Keratinocyte (primary cell): Measurements from ENCODE around the gene SUGCT. TPM values are rescaled to one million over a fixed set of nuclear protein-coding genes. Genes with fewer than 3 reads are reported as not detected.

Experiments used
- DNase-seq: peaks from one replicate; pipeline ENCODE4 v3.0.0-alpha.2; 2011; ENCODE audit warnings: low read depth, missing footprints, low spot score
- FAIRE-seq: peaks from 2 replicates; lab custom pipeline; 2011; peaks lifted over from hg19 to GRCh38; lab: Jason Lieb, UNC
- H2AFZ ChIP-seq: 2 replicates; pipeline ENCODE4 v1.6.0; 2012; ENCODE audit warnings: low read length, control low read depth, inconsistent platforms; ENCODE audit not compliant: control insufficient read depth
- H3K27ac ChIP-seq: 2 replicates; pipeline ENCODE4 v1.5.1; 2011; ENCODE audit warnings: low read length; ENCODE audit not compliant: control insufficient read depth, insufficient read depth
- H3K27me3 ChIP-seq: 3 replicates; pipeline ENCODE4 v1.6.0; 2011; ENCODE audit warnings: low read length; ENCODE audit not compliant: control insufficient read depth, insufficient read depth; ENCODE audit errors: extremely low read depth
- H3K36me3 ChIP-seq, 2 experiments: 2 replicates in 1 of 2; 3 replicates in 1 of 2; pipeline ENCODE4 v1.5.1; 2011; ENCODE audit warnings: low read length in 2 of 2, mild to moderate bottlenecking in 1 of 2; ENCODE audit not compliant: control insufficient read depth in 2 of 2, insufficient read depth in 2 of 2; ENCODE audit errors: extremely low read depth in 1 of 2
- H3K4me1 ChIP-seq: 3 replicates; pipeline ENCODE4 v1.5.1; 2011; ENCODE audit warnings: low read length; ENCODE audit not compliant: control insufficient read depth, insufficient read depth; ENCODE audit errors: extremely low read depth
- H3K4me2 ChIP-seq: 3 replicates; pipeline ENCODE4 v1.6.0; 2011; ENCODE audit warnings: low read depth, low read length; ENCODE audit not compliant: control insufficient read depth, insufficient read depth; ENCODE audit errors: extremely low read depth
- H3K4me3 ChIP-seq, 3 experiments: fragments of 200-600 bp in 1 of 3; sonication (generic) in 1 of 3; 2 replicates in 2 of 3; 3 replicates in 1 of 3; pipeline ENCODE4 v1.5.1; 2011 to 2016; ENCODE audit warnings: low read length in 3 of 3, mild to moderate bottlenecking in 3 of 3, control low read depth in 2 of 3, inconsistent platforms in 1 of 3, low read depth in 1 of 3, mixed read lengths in 1 of 3, mixed run types in 1 of 3, moderate library complexity in 1 of 3; ENCODE audit not compliant: control insufficient read depth in 2 of 3, insufficient read depth in 2 of 3; ENCODE audit errors: extremely low read depth in 1 of 3
- H3K79me2 ChIP-seq: 2 replicates; pipeline ENCODE4 v1.6.0; 2012; ENCODE audit warnings: low read length; ENCODE audit not compliant: control insufficient read depth, insufficient read depth
- H3K9ac ChIP-seq: 3 replicates; pipeline ENCODE4 v1.6.0; 2011; ENCODE audit warnings: low read length; ENCODE audit not compliant: control insufficient read depth, insufficient read depth; ENCODE audit errors: extremely low read depth
- H3K9me1 ChIP-seq: 3 replicates; pipeline ENCODE4 v1.6.0; 2011; ENCODE audit warnings: low read length; ENCODE audit not compliant: control insufficient read depth, insufficient read depth; ENCODE audit errors: extremely low read depth
- H3K9me3 ChIP-seq: 2 replicates; pipeline ENCODE4 v1.5.1; 2012; ENCODE audit warnings: low read depth, low read length; ENCODE audit not compliant: control insufficient read depth
- H4K20me1 ChIP-seq: 3 replicates; pipeline ENCODE4 v1.6.0; 2011; ENCODE audit warnings: low read length; ENCODE audit not compliant: control insufficient read depth, insufficient read depth; ENCODE audit errors: extremely low read depth
- EZH2 ChIP-seq: IDR thresholded peaks from one replicate; pipeline ENCODE4 v1.6.1; 2012; ENCODE audit warnings: inconsistent platforms, mild to moderate bottlenecking, low read length, moderate library complexity
- dilution Hi-C: fragments of 300-500 bp; cut with MboI; formaldehyde crosslinking; loops from one replicate; pipeline ENCODE4 v1.7.0; 2020; ENCODE audit warnings: low sequenced_read_pairs; ENCODE audit not compliant: extremely low pct_ligation_motif_present
- polyA plus RNA-seq, 5 experiments: library from polyadenylated mRNA; depleted of rRNA in 3 of 5; stranded (reverse) in 3 of 5; stranded (forward) in 1 of 5; unstranded in 1 of 5; fragments of >200 nt; gene quantifications; 1 replicate in 1 of 5; 2 replicates in 3 of 5; 3 replicates in 1 of 5; pipeline versions ENCODE4 v1.2.1 to v1.2.3, GENCODE V29; 2011 to 2012; ENCODE audit warnings: missing spikeins in 2 of 5, low read depth in 1 of 5, low replicate concordance in 1 of 5
- TF ChIP-seq, protein P1 (sequence below), 3 experiments: IDR thresholded peaks in 1 of 3; conservative IDR thresholded peaks in 1 of 3; optimal IDR thresholded peaks in 1 of 3; 2 replicates in 2 of 3; 3 replicates in 1 of 3; pipeline versions ENCODE3 to v1.5.1; 2011; ENCODE audit warnings: low read length in 3 of 3, mild to moderate bottlenecking in 3 of 3, moderate library complexity in 2 of 3, control low read depth in 1 of 3, inconsistent platforms in 1 of 3; ENCODE audit not compliant: insufficient read depth in 2 of 3; ENCODE audit errors: extremely low read depth in 1 of 3

Gene SUGCT
- polyA plus RNA-seq, 1 donor (not counting 4 experiments of a cell fraction or from before 2014, with no cell fraction given), result 134 TPM

GRCh38 chr7:40520986-40521738 lies 386.4 kb downstream of the SUGCT start:
- Histone ChIP-seq H3K4me3 (no peak overlapping the region), H3K9ac (no peak overlapping the region), H3K4me1 (no peaks in the 10 kb centered on the region), H3K36me3 (no peaks in the 10 kb centered on the region), H3K9me3 (no peaks in the 10 kb centered on the region), H3K4me2 (no peak overlapping the region), H3K9me1 (no peaks in the 10 kb centered on the region), H3K79me2 (no peaks in the 10 kb centered on the region), H4K20me1 (no peaks in the 10 kb centered on the region), H3K27ac (no peak overlapping the region), H3K27me3 (no peaks in the 10 kb centered on the region), H2AFZ (no peak overlapping the region)
- no peak for FAIRE-seq
- TF ChIP-seq, protein P1, sequence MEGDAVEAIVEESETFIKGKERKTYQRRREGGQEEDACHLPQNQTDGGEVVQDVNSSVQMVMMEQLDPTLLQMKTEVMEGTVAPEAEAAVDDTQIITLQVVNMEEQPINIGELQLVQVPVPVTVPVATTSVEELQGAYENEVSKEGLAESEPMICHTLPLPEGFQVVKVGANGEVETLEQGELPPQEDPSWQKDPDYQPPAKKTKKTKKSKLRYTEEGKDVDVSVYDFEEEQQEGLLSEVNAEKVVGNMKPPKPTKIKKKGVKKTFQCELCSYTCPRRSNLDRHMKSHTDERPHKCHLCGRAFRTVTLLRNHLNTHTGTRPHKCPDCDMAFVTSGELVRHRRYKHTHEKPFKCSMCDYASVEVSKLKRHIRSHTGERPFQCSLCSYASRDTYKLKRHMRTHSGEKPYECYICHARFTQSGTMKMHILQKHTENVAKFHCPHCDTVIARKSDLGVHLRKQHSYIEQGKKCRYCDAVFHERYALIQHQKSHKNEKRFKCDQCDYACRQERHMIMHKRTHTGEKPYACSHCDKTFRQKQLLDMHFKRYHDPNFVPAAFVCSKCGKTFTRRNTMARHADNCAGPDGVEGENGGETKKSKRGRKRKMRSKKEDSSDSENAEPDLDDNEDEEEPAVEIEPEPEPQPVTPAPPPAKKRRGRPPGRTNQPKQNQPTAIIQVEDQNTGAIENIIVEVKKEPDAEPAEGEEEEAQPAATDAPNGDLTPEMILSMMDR (optimal IDR thresholded peaks at IDR 0.05 in 1 of 3, IDR thresholded peaks at IDR 0.05 in 1 of 3, conservative IDR thresholded peaks at IDR 0.05 in 1 of 3; ENCODE audit: extremely low read depth in 1 of 3, insufficient read depth in 2 of 3, low read length in 3 of 3), result no peak
- no peak for TF ChIP-seq EZH2
- dilution Hi-C loops, result no loop called here
- no peak for DNase-seq

DNA sequence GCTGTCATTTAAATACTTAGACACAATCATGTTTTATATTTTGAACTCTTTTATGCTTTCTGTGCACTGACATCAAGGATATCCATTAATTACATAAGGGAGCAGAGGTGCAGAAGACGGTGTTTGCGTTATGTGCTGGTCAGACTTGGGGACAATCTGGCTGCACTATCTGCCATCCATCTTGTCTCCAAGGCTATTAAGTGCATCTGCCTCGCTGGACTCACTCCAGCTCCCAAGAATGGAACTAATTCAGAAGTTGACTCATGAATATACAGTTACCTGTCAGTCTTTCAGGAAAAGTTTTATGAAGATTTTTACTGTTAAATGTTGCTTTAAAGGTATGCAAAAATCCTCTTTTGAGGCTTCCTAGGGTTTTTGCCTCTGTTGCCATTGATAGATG lies 391.0 kb downstream of the SUGCT start:
- H3K36me3 ChIP-seq, result no peaks in the 10 kb centered on the region
- DNase-seq (no peak), FAIRE-seq (no peak)
- no peaks in the 10 kb centered on the region for H3K9me1 ChIP-seq
- dilution Hi-C loops, result no loop called here
- no peak overlapping the region for H3K4me3 ChIP-seq
- H2AFZ ChIP-seq, result no peak overlapping the region
- no peak overlapping the region for H3K27ac ChIP-seq
- no peaks in the 10 kb centered on the region for H3K9me3 ChIP-seq
- H4K20me1 ChIP-seq, result no peaks in the 10 kb centered on the region
- no peaks in the 10 kb centered on the region for H3K27me3 ChIP-seq
- TF ChIP-seq, protein P1 (optimal IDR thresholded peaks at IDR 0.05 in 1 of 3, IDR thresholded peaks at IDR 0.05 in 1 of 3, conservative IDR thresholded peaks at IDR 0.05 in 1 of 3; ENCODE audit: extremely low read depth in 1 of 3, insufficient read depth in 2 of 3, low read length in 3 of 3), result no peak
- no peak for TF ChIP-seq EZH2
- H3K4me2 ChIP-seq, result no peak overlapping the region
- H3K79me2 ChIP-seq, result no peaks in the 10 kb centered on the region
- H3K9ac ChIP-seq, result no peak overlapping the region
- no peaks in the 10 kb centered on the region for H3K4me1 ChIP-seq
